OCI-LY7 (cell line): ENCODE measurements around the gene SLC44A5.

Experiments
- CTCF ChIP-seq: fragments of 200-600 bp; sonication (generic); conservative IDR thresholded peaks from 2 replicates; pipeline ENCODE4 v1.5.1; 2014; ENCODE audit warnings: mild to moderate bottlenecking, antibody characterized with exemption, low read length, moderate library complexity, mixed read lengths
- EZH2phosphoT487 ChIP-seq: fragments of 200-600 bp; sonication (generic); IDR thresholded peaks from 2 replicates; pipeline ENCODE4 v1.6.1; 2018; ENCODE audit warnings: low read depth, borderline replicate concordance, mild to moderate bottlenecking, mixed run types, antibody characterized with exemption, low read length, moderate library complexity, mixed read lengths

GRCh38 chr1:75502776-75503175, 108.1 kb downstream of the SLC44A5 start:
- no peak for TF ChIP-seq CTCF
- no peak for TF ChIP-seq EZH2phosphoT487
